Measurements from ENCODE around the gene LAMC3.

The LAMC3 gene

GRCh38 chr9:130975932-130976841 lies 32.8 kb upstream of the LAMC3 start:
- Histone ChIP-seq H3K27ac (no peak overlapping the region), H3K9me3 (replicated peaks in 1 of 11) (no peaks in the 10 kb centered on the region), H3K9ac (no peak overlapping the region), H3K27me3 (no peaks in the 10 kb centered on the region), H3K4me2 (no peak overlapping the region), H4K20me1 (no peaks in the 10 kb centered on the region), H3K36me3 (no peaks in the 10 kb centered on the region), H3K4me1 (peaks cover 15 to 42% (median 27%) of the 10 kb centered on the region in 10 experiments), H3K4me3 (no peak overlapping the region)
- TF ChIP-seq Cebpa-rat (IDR thresholded peaks at IDR 0.05): no peak

GRCh38 chr9:130977811-130978221 lies 31.2 kb upstream of the LAMC3 start:
- Histone ChIP-seq H4K20me1 (no peaks in the 10 kb centered on the region), H3K27me3 (no peaks in the 10 kb centered on the region), H3K9me3 (replicated peaks in 1 of 11) (no peaks in the 10 kb centered on the region), H3K27ac (no peak overlapping the region; a peak in 1 of 22 replicates), H3K4me2 (no peak overlapping the region), H3K4me3 (no peak overlapping the region), H3K9ac (no peak overlapping the region), H3K36me3 (no peaks in the 10 kb centered on the region), H3K4me1 (peaks cover 15 to 40% (median 27%) of the 10 kb centered on the region in 10 experiments)
- no peak for TF ChIP-seq Cebpa-rat (IDR thresholded peaks at IDR 0.05)

- H3K9ac ChIP-seq: peak overlapping the region in 1 of 11 experiments; percentile 18; a peak in 1 of 22 replicates
- H4K20me1 ChIP-seq: no peaks in the 10 kb centered on the region
- H3K27me3 ChIP-seq: no peaks in the 10 kb centered on the region
- peak overlapping the region in 2 of 10 experiments; percentile 32 to 41; a peak in 2 of 20 replicates for H3K4me3 ChIP-seq
- no peak for TF ChIP-seq Cebpa-rat (IDR thresholded peaks at IDR 0.05)
- no peaks in the 10 kb centered on the region for H3K36me3 ChIP-seq
- H3K27ac ChIP-seq: peak overlapping the region in 3 of 11 experiments; percentile 29 to 69 (median 64); a peak in 6 of 22 replicates
- H3K4me2 ChIP-seq: peak overlapping the region in 9 of 11 experiments; percentile 53 to 96 (median 76); a peak in 18 of 22 replicates
- peaks cover 15 to 41% (median 27%) of the 10 kb centered on the region in 10 experiments for H3K4me1 ChIP-seq
- H3K9me3 ChIP-seq (replicated peaks in 1 of 11): no peaks in the 10 kb centered on the region
Measured at GRCh38 chr9:130979591-130980385, 29.2 kb upstream of the LAMC3 start.

GRCh38 chr9:130980526-130980925 lies 28.4 kb upstream of the LAMC3 start:
- Histone ChIP-seq H3K27ac (peak overlapping the region in 6 of 11 experiments; percentile 8 to 69 (median 36); a peak in 8 of 22 replicates), H3K36me3 (no peaks in the 10 kb centered on the region), H3K4me2 (peak overlapping the region; percentile 46 to 96 (median 73); a peak in 21 of 22 replicates), H3K4me3 (peak overlapping the region in 2 of 10 experiments; percentile 32 to 41; a peak in 3 of 20 replicates), H3K27me3 (no peaks in the 10 kb centered on the region), H4K20me1 (no peaks in the 10 kb centered on the region), H3K9me3 (replicated peaks in 1 of 11) (no peaks in the 10 kb centered on the region), H3K9ac (peak overlapping the region in 2 of 11 experiments; percentile 11 to 15; a peak in 1 of 22 replicates), H3K4me1 (peaks cover 15 to 41% (median 27%) of the 10 kb centered on the region in 10 experiments)
- no peak for TF ChIP-seq Cebpa-rat (IDR thresholded peaks at IDR 0.05)

GRCh38 chr9:130981002-130981755 lies 27.8 kb upstream of the LAMC3 start:
- H3K36me3 ChIP-seq: no peaks in the 10 kb centered on the region
- peak overlapping the region in 2 of 10 experiments; percentile 32 to 41; a peak in 3 of 20 replicates for H3K4me3 ChIP-seq
- peak overlapping the region; percentile 46 to 96 (median 73) for H3K4me2 ChIP-seq
- peak in 5 of 11 experiments; percentile 15 to 68 (median 39); a peak in 4 of 22 replicates for TF ChIP-seq Cebpa-rat (IDR thresholded peaks at IDR 0.05)
- H4K20me1 ChIP-seq: no peaks in the 10 kb centered on the region
- no peaks in the 10 kb centered on the region for H3K9me3 ChIP-seq (replicated peaks in 1 of 11)
- H3K9ac ChIP-seq: peak overlapping the region in 5 of 11 experiments; percentile 2 to 32 (median 12); a peak in 4 of 22 replicates
- peaks cover 15 to 41% (median 27%) of the 10 kb centered on the region in 10 experiments for H3K4me1 ChIP-seq
- peak overlapping the region in 7 of 11 experiments; percentile 8 to 69 (median 29); a peak in 9 of 22 replicates for H3K27ac ChIP-seq
- no peaks in the 10 kb centered on the region for H3K27me3 ChIP-seq

- Histone ChIP-seq H3K27ac (peak overlapping the region in 6 of 11 experiments; percentile 4 to 64 (median 36); a peak in 9 of 22 replicates), H4K20me1 (no peaks in the 10 kb centered on the region), H3K4me2 (peak overlapping the region; percentile 46 to 96 (median 73); a peak in 20 of 22 replicates), H3K27me3 (no peaks in the 10 kb centered on the region), H3K4me1 (peaks cover 15 to 41% (median 27%) of the 10 kb centered on the region in 10 experiments), H3K36me3 (no peaks in the 10 kb centered on the region), H3K9me3 (replicated peaks in 1 of 11) (no peaks in the 10 kb centered on the region), H3K4me3 (peak overlapping the region in 1 of 10 experiments; percentile 41; a peak in 1 of 20 replicates), H3K9ac (peak overlapping the region in 5 of 11 experiments; percentile 2 to 32 (median 12); a peak in 5 of 22 replicates)
- no peak for TF ChIP-seq Cebpa-rat (IDR thresholded peaks at IDR 0.05)
Measured at GRCh38 chr9:130981756-130982137, 27.2 kb upstream of the LAMC3 start.

DNA sequence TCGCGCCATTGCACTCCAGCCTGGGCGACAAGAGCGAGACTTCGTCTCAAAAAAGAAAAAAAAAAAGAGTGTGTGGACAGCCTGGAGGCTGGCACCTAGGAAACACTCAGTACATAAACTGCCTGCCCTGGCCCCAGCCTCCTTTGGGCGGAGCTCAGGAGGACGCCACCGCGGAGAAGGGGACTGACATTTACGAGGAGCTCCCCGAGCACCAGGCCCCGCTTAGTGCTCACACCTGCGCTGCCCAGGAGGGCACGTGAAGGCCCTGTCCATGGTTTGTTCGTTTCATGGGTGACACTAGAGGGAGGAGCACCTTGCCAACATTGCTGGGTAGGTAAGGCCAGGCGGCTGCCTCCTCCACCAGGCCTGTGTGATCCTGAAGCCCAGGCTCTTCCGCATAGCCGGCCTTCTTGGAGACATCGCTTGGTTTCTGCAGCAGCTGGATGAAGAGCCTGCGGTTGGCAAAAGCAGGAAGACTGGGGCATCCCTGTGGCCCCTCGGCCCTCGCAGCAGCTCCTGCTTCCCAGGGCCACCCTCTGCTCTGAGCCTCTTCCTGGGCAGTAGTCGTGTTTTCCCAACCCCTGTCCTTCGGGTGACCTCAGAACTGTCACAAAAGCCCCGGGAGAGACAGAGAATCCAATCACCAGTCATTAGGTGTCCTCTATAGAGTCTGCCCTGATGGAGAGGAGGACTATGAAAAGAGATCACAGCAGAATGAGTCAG lies 26.2 kb upstream of the LAMC3 start:
- Histone ChIP-seq H3K9me3 (replicated peaks in 1 of 11) (no peaks in the 10 kb centered on the region), H4K20me1 (no peaks in the 10 kb centered on the region), H3K4me3 (no peak overlapping the region), H3K9ac (no peak overlapping the region), H3K4me1 (peaks cover 15 to 48% (median 27%) of the 10 kb centered on the region in 10 experiments), H3K36me3 (no peaks in the 10 kb centered on the region), H3K27ac (peak overlapping the region in 1 of 11 experiments; percentile 18; a peak in 1 of 22 replicates), H3K27me3 (no peaks in the 10 kb centered on the region), H3K4me2 (0 out of 22 replicates have a peak overlapping the region, but pooled peaks of 1 of the 11 experiments have one; percentile 94)
- no peak for TF ChIP-seq Cebpa-rat (IDR thresholded peaks at IDR 0.05)

DNA sequence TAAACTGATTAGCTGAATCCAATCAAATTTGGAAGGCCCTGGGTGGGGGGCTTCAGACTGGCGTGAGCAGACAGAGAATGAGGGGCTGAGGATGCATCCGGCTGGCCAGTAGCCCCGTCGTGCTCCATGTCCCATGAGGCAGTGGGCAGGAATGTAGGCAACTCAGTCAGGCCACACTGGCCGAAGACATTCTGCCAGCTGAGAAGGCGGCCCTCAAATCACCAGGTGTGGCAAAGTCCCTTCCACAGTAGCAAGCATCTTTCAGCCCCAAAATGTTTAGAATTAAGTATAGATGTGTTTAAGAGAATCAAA lies 25.7 kb upstream of the LAMC3 start:
- H3K9me3 ChIP-seq (replicated peaks in 1 of 11): no peaks in the 10 kb centered on the region

More for the DNA sequence above, 25.7 kb upstream of the LAMC3 start:
- no peak overlapping the region for H3K4me2 ChIP-seq
- H4K20me1 ChIP-seq: no peaks in the 10 kb centered on the region
- H3K9ac ChIP-seq: no peak overlapping the region
- TF ChIP-seq Cebpa-rat (IDR thresholded peaks at IDR 0.05): no peak
- no peak overlapping the region for H3K27ac ChIP-seq
- no peaks in the 10 kb centered on the region for H3K36me3 ChIP-seq
- H3K4me1 ChIP-seq: peaks cover 15 to 48% (median 27%) of the 10 kb centered on the region in 10 experiments
- H3K4me3 ChIP-seq: no peak overlapping the region
- H3K27me3 ChIP-seq: no peaks in the 10 kb centered on the region
